HG02571 (cell line): Measurements from ENCODE around the gene FAM161B.
"Not testable (repeated sequence)": the region's sequence is repeated elsewhere in the genome, so short reads cannot be mapped to it uniquely, and the experiment has no call there.

Source experiments
- ATAC-seq: cut with Tn5 transposase; IDR thresholded peaks from one replicate; pipeline ENCODE4 v1.9.1; 2021; ENCODE audit warnings: mild to moderate bottlenecking, moderate library complexity; ENCODE audit not compliant: unreplicated experiment

The FAM161B gene

DNA sequence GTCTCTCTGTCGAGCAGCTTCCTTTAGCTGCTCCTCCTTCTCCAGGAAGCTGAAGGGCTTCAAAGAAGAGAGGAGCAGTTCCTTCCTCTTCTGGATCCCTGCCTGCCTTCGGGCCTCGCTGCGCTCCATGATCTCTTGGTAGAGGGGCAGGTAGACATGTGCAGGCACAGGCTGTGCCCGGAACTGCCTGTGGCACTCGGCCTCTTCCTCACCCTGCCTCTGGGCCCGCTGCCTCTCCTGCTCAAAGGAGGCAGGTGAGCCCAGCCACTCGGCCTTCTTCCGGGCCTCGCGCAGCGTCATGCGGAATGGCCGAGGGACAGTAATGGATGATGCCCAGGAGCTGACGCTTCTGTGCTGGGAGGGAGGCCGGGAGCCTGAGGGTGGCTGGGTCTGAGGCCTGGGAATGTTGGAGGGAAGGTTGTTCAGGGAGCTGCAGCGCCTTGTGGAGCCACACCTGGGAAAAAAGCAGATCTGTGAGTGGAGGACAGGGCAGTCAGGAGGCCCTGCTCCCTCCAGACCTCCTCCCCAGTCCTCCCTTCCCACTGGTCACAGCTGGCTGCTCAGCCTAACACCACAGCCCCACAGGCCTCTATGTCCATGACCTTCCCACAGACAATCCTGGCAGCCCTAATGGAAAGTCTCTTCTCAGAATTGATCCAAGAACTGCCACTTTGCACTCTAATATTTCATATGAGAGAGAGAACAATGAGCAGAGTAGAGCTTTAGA, 5.3 kb downstream of the FAM161B start:
- no peak for ATAC-seq

- ATAC-seq = no peak
Observed at GRCh38 chr14:73943083-73943482, 6.8 kb downstream of the FAM161B start.

DNA sequence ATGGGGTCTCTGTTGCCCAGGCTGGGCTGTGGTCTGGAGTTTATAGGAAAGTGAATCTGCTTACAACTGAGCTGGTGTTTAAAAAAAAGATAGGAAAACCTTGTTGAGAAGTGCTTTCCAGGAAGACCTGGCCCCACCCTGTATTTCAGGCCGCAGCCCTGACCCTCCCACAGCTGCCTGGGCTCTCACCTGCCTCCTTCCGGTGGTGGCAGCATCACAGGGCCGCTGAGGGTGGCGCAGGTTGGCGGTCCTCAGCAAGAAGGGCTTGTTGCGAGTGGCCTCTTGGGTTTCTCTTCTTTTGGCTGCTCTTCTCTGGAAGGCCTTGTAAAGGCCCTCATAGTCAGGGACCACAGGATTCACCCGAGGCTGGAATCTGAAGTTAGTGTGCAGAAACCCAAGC, 7.7 kb downstream of the FAM161B start:
- no peak for ATAC-seq

- no peak for ATAC-seq
Observed at GRCh38 chr14:73937012-73937411, 12.9 kb downstream of the FAM161B start.

- no peak for ATAC-seq
Observed at GRCh38 chr14:73936548-73936947, 13.3 kb downstream of the FAM161B start.

DNA sequence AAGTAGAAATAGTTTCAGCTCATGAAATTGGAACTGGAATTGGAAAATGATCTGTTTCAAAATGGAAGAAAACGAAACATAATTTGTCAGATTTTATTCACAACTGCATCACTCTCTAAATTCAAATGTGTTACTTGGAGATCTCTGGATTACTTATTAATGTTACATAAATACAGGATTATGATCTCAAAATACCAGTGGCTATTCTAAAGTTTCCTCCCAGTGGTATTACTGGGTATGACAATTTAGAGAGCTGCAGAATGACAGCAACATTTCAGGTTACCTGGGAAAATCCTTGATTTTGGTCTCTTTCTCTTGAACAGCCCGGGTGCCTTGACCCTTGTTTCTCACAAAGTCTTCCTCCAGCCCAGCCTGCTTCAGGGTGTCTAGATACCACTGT, 14.2 kb downstream of the FAM161B start:
- ATAC-seq = no peak

- no peak for ATAC-seq
Observed at GRCh38 chr14:73924337-73924736, 25.6 kb downstream of the FAM161B start.

DNA sequence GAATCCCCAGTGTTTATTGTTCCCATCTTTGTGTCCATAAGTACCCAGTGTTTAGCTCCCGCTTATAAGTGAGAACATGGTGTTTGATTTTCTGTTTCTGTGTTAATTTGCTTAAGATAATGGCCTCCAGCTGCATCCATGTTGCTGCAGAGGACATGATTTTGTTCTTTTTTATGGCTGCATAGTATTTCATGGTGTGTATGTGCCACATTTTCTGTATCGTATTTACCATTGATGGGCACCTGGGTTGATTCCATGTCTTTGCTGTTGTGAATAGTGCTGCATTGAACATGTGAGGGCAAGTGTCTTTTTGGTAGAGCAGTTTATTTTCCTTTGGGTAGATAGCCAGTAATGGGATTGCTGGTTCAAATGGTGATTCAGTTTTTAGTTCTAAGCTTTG, 30.4 kb downstream of the FAM161B start:
- ATAC-seq = not testable (repeated sequence)

- ATAC-seq = no peak
Observed at GRCh38 chr14:73916324-73916723, 33.6 kb downstream of the FAM161B start.

GRCh38 chr14:73913256-73913655, 36.6 kb downstream of the FAM161B start:
- ATAC-seq = no peak

GRCh38 chr14:73909681-73910080, 40.2 kb downstream of the FAM161B start:
- ATAC-seq = no peak

DNA sequence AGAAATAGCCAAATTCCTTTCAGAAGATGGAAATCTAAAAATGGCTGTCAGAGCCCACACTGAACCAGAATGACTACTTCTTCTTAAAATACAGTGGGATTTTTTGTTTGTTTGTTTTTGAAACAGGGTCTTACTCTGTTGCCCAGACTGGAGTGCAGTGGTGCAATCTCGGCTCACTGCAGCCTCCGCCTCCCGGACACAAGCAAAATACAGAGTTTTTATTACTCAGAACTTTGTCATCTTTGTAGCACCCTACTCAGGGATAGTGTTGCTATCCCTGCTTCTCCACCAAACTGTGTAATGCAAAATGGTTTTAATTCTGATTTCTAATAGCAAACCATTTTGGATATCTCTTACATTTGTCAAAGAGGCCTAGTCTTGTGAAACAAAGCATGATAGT, 46.9 kb downstream of the FAM161B start:
- ATAC-seq = no peak

- ATAC-seq = no peak
Observed at GRCh38 chr14:73896521-73896920, 53.4 kb downstream of the FAM161B start.

DNA sequence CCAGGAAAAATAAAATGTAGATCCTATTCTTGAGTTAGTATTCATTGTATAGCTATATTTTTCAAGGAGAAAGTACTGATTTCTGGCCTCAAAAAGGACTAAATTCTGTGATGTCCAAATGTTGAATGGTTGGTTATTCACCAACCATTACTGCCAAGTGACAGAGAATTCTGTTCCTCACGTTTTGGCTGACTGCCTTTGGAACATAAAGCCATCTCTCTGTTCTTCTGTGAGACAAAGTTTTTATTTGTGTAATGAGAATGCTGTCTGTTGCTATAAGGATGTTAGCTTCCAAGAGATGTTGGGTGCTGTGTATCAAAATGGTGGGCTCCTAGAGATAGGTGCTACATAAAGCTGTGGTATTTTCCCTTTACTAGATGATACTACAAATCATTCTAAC, 54.0 kb downstream of the FAM161B start:
- ATAC-seq = no peak

DNA sequence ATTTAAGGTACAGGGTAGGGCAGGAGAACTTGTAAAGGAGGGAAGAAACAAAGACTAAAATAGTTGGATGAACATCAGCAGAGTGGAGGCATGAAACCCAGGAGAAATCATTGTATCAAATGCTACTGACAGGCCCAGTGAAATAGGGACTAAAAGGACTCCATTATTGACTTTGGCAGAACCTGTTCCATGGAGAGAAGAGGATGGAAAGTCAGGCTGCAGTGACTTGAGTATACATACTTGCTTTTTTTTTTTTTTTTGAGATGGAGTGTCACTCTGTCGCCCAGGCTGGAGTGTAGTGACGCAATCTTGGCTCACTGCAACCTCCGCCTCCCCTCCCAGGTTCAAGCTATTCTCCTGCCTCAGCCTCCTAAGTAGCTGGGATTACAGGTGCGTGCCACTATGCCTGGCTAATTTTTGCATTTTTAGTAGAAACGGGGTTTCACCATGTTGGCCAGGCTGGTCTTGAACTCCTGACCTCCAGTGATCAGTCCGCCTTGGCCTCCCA, 55.7 kb downstream of the FAM161B start:
- not testable (repeated sequence) for ATAC-seq

GRCh38 chr14:73889376-73889775, 60.5 kb downstream of the FAM161B start:
- ATAC-seq = no peak

- ATAC-seq = no peak
Observed at GRCh38 chr14:73888971-73889370, 60.9 kb downstream of the FAM161B start.

- ATAC-seq = no peak
Observed at GRCh38 chr14:73888460-73888725, 61.5 kb downstream of the FAM161B start.

GRCh38 chr14:73887694-73888459, 62.0 kb downstream of the FAM161B start:
- no peak for ATAC-seq

DNA sequence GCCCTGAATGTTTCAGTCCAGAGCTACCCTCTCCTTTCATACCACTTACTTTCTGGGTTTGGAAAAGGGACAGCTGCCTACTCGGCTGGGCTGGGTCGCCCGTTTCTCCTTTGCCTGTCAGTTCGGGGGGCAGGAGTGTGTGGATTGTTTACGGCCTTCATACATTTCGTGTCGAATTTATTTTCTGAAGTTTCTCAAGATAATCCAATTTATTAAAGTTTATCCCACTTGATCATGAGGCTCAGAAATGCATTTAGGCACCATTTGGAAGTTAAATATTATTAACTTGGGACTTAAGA, 62.6 kb downstream of the FAM161B start:
- ATAC-seq = no peak

DNA sequence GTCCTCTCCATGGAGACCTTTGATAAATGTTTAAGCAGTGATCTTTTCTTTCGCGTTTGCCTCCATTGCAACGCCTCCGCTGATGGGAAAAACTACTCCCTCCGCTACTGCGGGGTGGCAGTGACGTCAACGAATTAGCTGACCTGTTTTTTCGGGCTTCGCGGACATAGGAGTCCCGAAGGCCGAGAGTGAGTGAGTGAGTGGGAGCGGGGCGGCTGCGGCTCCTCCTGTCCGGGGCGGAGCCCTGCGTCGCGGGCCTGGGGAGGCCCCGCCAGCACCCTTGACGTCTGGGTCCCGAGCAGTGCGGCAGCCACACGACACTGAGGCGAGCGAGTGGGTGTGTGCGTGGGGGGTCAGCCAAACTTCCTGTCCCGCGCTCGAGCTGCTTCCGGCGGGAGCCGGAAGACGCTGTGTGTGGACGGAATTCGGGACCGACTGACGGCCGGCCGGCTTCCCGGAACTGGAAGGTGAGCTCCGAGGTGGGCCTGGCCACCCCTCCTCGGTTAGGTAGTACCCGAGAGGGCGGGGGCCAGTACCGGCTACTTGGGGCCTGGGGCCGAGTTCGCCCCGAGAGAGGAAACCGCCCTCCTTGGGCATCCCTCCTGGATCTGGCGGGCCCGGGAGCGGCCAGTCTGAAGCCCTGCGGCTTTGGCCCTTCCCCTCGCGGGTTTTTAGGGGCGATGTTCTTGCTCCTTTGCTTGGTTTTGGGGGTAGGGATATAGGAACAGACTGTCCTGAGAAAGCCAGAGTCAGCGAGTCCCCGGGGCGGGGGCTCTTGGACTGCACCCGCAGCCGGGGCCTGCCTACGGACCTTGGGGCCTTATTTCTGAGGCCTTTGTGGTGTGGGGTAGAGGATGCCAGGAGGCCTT, 63.2 kb downstream of the FAM161B start, which contains the start of gene ZNF410:
TSS of gene ZNF410 (plus strand) at position 411 of the 869 bp plus-strand sequence. CDS start 5,317 bp downstream, outside the sequence.
- peak; percentile 95 for ATAC-seq
